ENCODE measurements around the gene LMX1A. TPM values are rescaled to one million over a fixed set of nuclear protein-coding genes. Genes with fewer than 3 reads are reported as not detected.
A peak's percentile ranks its signal among the peaks of the same experiment; 100 is the strongest.

LMX1A gene
- total RNA-seq, 4 donors from 2014 or later: 0.18 to 0.67 (median 0.38) TPM; not detected in 1

DNA sequence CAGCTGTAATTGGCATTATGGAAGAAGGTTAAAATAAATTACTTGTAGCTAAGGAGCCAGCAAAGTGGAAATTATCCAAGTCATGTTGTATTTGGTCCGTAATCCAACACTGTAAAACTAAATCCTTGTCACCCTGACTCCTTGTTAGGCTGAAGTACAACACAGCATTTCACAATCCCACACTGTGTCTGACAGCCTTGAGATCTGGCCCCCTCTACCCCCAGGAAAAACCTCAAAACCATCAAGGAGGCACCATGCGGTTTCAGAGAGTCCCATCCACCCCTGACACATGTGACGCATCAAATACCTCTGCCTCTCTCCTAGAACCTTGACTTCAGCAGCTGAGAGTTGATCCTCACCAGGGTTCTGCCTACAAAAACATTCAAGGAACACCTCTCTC is 41.0 kb downstream of the LMX1A start:
- WGBS, 2 donors: 79 to 84% methylated on average over 3 of the region's 3 CpGs
- peaks cover 0 to 64% (median 2%) of the 10 kb centered on the region in 4 donors for H3K27me3 ChIP-seq
- no peaks in the 10 kb centered on the region for H3K4me1 ChIP-seq
- TF ChIP-seq, protein P1, sequence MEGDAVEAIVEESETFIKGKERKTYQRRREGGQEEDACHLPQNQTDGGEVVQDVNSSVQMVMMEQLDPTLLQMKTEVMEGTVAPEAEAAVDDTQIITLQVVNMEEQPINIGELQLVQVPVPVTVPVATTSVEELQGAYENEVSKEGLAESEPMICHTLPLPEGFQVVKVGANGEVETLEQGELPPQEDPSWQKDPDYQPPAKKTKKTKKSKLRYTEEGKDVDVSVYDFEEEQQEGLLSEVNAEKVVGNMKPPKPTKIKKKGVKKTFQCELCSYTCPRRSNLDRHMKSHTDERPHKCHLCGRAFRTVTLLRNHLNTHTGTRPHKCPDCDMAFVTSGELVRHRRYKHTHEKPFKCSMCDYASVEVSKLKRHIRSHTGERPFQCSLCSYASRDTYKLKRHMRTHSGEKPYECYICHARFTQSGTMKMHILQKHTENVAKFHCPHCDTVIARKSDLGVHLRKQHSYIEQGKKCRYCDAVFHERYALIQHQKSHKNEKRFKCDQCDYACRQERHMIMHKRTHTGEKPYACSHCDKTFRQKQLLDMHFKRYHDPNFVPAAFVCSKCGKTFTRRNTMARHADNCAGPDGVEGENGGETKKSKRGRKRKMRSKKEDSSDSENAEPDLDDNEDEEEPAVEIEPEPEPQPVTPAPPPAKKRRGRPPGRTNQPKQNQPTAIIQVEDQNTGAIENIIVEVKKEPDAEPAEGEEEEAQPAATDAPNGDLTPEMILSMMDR (IDR thresholded peaks at IDR 0.05): no peak
- TF ChIP-seq POLR2A (IDR thresholded peaks at IDR 0.05): no peak
- no peaks in the 10 kb centered on the region for H3K36me3 ChIP-seq
- H3K9me3 ChIP-seq: no peaks in the 10 kb centered on the region
- DNase-seq: no peak
- no peak overlapping the region for H3K4me3 ChIP-seq
- H3K27ac ChIP-seq: no peak overlapping the region
- intact Hi-C loops (cut with DNase I): no loop called here

DNA sequence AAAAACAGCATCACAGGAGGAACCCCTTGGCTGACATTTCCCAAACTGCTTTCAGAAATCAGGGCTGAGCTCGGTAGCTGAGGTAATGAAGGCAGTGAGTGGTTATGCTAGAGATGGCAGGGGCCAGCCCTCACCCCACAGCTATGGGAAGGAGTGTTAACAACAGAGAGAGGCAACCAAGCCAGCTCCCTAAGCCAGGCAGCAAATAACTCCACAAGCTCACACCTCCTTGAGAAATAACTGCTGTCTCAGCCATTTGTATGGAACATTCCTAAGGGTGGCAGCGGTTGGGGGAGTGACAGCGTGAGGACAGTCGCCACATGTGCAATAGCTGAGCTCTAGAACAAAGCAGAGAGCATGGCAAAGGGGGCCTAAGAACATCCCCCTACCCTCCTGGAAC is 42.6 kb downstream of the LMX1A start:
- intact Hi-C loops (cut with DNase I): no loop called here
- Histone ChIP-seq H3K27ac (no peak overlapping the region), H3K4me1 (no peaks in the 10 kb centered on the region), H3K27me3 (peaks cover 0 to 70% (median 2%) of the 10 kb centered on the region in 4 donors), H3K4me3 (no peak overlapping the region), H3K36me3 (no peaks in the 10 kb centered on the region), H3K9me3 (no peaks in the 10 kb centered on the region)
- 44 to 69% methylated on average over 3 to 4 of the region's 4 CpGs for WGBS, 2 donors
- no peak for DNase-seq
- TF ChIP-seq, protein P1 (IDR thresholded peaks at IDR 0.05): no peak
- TF ChIP-seq POLR2A (IDR thresholded peaks at IDR 0.05): no peak

DNA sequence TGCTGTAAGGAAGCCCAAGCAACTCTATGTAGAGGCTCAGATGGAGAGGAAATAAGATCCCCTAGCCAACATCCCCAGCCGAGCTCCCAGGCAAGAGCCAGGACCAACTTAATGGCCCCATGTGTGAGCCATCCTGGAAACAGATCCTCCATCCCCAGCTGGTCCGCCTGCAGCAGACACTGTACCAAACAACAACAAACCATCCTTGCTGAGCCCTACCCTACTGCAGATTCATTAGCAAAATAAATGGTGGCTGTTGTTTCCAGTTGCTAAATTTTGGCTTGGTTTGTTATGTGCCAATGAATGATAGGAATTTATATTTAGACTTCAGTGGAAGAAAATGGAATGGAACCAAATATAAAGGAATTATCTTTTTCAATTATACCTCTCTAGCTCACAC is 43.9 kb downstream of the LMX1A start:
- no peak for DNase-seq
- no peak for TF ChIP-seq POLR2A (IDR thresholded peaks at IDR 0.05)
- TF ChIP-seq, protein P1 (IDR thresholded peaks at IDR 0.05): no peak
- WGBS, 2 donors: 71 to 88% methylated on average over 1 to 2 of the region's 2 CpGs

DNA sequence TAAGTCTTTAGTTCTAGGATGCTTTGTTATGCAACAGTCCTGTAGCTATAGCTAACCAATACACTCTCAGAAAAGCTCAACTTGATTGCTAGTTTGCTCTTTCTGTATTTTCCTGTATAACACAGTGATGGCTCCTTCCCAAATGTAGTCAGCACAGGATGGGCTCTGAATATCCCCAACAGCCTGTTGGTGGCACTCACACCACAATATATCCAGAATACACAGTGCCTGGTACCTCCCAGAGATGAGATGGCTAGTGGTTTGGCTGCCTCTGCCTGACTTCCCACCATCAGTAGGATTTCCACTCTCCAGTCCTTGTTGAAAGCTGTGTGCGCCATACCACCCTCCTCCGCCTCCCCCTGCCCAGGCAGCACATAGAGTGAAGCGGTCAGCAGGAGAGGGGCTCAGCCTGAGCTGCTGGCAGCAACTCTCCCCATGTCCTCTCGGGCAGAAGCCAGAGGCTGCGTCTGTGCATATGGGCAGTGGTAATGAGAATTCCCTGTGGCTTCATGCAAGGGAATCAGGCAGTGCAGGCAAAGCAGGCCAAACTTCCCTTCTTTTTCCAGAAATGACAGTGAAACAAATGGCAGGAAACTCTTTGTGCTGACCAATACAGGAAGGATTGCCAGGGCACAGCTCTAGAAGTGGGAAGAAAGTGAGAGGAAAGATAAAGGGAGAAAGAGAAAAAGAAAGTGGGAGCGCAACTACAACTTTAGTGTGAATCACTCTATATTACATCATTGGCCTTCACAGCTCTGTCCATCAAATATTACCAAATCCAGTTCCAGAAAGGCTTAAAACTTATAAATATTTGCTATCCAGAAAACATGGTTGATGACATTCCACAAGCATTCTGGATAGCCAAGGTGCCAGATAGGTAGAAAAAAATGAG is 49.7 kb downstream of the LMX1A start:
- Histone ChIP-seq H3K4me1 (no peaks in the 10 kb centered on the region), H3K27ac (no peak overlapping the region), H3K4me3 (no peak overlapping the region), H3K36me3 (no peaks in the 10 kb centered on the region), H3K9me3 (no peaks in the 10 kb centered on the region), H3K27me3 (peaks cover 0 to 73% (median 0%) of the 10 kb centered on the region in 4 donors)
- no peak for DNase-seq
- TF ChIP-seq, protein P1 (IDR thresholded peaks at IDR 0.05): peak in 1 of 6 experiments; percentile 21
- TF ChIP-seq POLR2A (IDR thresholded peaks at IDR 0.05): no peak
- WGBS, 2 donors: 70 to 90% methylated on average over 2 to 5 of the region's 6 CpGs
- intact Hi-C loops (cut with DNase I): no loop called here

More for the DNA sequence above, 43.9 kb downstream of the LMX1A start:
- Histone ChIP-seq H3K9me3 (no peaks in the 10 kb centered on the region), H3K27me3 (peaks cover 0 to 61% (median 2%) of the 10 kb centered on the region in 4 donors), H3K4me3 (no peak overlapping the region), H3K36me3 (no peaks in the 10 kb centered on the region), H3K27ac (no peak overlapping the region), H3K4me1 (no peaks in the 10 kb centered on the region)
- intact Hi-C loops (cut with DNase I): no loop called here

GRCh38 chr1:165303386-165303785 is 53.1 kb downstream of the LMX1A start:
- intact Hi-C loops (cut with DNase I): no loop called here
- 79 to 86% methylated on average over 1 to 5 of the region's 8 CpGs for WGBS, 2 donors
- no peak for DNase-seq

More at GRCh38 chr1:165303386-165303785, 53.1 kb downstream of the LMX1A start:
- TF ChIP-seq, protein P1 (IDR thresholded peaks at IDR 0.05): no peak
- TF ChIP-seq POLR2A (IDR thresholded peaks at IDR 0.05): no peak
- no peaks in the 10 kb centered on the region for H3K9me3 ChIP-seq
- H3K4me3 ChIP-seq: no peak overlapping the region
- peaks cover 0 to 79% (median 0%) of the 10 kb centered on the region in 4 donors for H3K27me3 ChIP-seq
- H3K27ac ChIP-seq: no peak overlapping the region
- H3K36me3 ChIP-seq: no peaks in the 10 kb centered on the region
- H3K4me1 ChIP-seq: peaks cover 0 to 6% (median 0%) of the 10 kb centered on the region in 3 donors

Data from esophagus squamous epithelium (tissue), 5 donors.